Measurements from ENCODE around the gene EEFSEC.

Gene EEFSEC

DNA sequence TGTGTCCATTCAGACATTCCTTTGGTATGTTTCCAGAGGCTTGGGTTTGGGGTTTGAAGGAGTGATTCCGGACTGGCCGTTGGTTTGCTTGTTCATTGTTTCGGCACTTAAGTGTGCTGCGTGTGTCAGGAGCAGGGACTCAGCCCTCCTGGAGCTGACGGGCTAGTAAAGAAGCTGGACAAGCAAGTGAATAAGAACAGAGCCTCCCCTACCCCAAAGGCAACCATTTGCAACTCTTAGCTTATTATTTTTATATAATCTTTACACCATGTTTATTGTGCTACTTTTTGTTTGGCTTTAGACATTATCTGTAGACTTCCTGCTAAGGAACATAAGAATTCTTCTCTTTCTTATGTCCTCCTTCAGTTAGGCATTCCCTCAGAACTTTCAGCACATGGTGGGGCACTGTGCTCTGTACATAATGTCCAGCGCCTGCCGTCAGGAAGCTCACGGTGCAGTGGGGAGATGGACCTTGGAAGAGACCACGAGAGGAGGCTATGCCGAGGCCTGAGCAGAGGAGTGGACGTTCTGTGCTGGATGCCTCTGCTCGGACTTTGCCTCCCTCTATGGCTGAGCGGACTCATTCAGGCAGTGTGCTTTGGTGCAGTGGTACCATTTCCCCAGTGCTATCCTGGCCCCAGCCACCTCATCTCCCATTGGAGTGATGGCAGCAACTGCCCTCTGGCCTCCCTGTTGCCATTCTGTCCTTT, 65.4 kb downstream of the EEFSEC start:
- no peak for DNase-seq

DNA sequence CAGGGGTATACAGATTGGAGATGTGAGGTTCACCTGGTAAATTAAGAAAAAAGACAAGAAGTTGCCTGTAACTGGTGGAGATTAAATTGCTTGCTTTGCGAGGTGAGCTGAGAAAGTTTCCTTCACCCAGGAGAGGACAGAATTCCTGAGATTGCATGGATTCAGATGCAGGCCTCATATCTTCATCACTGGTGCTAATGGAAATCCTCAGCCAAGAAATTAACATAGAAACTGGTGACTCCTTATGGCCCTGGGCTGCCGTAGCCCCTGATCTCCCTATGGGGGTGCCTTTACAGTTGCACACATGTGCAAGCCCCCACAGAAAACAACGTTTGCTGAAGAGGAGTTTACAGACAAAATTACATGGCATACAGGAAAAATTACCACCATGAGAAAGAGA, 68.0 kb downstream of the EEFSEC start:
- no peak for DNase-seq

DNA sequence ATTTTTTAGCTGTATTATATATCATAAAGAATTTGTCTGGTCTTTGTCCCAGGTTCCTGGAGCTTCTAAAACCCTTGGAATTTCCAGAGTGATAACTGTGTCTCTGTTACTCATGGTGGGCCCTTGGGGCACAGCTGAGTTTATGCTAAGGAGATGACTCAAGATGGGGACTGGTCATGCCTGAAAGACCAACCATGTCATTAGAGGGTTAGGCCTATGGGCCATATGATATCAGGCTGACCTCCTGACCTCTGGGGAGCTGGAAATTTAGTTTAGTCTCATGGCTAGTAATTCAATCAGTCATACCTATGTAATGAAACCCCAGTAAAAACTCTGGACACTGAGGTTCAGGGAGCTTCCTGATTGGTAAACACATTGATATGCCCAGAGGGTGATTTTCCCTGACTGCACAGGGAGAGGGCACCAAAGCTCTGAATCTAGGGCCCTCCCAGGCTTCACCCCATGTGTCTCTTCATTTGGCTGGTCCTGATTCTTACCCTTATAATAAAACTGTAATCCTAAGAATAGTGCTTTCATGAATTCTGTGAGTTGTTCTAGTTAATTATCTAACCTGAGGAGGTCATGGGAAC, 69.6 kb downstream of the EEFSEC start:
- peak; percentile 15 to 69 (median 31) for DNase-seq

DNA sequence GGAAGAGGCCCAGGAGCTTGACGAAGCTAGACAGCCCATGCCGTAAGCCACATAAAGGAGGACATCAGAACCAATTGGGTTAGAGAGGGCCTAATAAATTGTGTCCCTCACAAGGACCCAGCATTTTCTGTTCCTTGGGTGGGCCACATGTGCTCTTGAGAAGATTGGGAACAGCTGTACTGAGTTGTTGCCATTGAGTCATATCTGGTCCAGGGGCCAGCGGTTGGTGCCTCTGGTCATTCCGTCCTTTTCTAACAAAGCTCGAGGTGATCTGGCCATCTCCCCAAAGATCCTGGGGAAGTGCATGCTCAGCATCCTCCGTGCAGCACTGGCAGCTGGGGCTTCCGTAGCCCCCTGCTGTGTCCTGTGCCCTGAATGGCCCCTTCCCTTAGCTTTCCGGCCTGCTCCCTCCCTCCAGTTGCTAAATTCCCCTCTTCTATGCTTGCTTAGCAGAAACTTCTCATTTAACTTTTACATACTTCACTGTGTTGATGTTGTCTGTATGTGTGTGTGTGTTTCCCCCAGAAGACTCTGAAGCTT, 73.0 kb downstream of the EEFSEC start:
- no peak for DNase-seq

DNA sequence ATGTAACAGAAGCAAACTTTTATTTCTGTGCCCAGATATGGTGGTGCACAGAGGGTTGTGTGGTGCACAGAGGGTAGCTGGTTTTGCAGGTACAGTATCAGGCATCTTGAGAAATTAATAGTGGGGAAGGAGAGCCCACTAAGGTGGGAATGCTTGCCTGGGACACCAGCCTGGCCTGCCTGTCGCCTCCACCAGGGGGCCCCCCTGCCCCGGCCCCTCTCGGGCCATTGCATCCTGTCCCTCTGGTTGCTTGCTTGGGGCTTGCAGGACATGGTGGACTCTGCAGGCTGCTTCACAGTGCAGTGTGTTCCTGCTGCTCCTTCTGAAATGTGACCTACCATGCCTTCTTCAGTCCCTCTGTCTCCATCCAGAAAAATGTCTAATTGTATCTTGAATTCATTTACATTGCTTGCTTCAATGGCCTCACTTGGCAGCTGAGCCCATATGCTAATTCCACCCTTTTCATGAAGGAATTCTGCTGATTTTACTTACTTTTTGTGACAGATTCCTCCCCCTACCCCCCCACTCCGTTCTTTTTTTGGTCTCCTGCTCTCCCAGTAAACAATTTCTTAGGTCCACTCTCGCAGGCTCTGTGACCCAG, 73.6 kb downstream of the EEFSEC start:
- DNase-seq = peak; percentile 38 to 72 (median 41)

DNA sequence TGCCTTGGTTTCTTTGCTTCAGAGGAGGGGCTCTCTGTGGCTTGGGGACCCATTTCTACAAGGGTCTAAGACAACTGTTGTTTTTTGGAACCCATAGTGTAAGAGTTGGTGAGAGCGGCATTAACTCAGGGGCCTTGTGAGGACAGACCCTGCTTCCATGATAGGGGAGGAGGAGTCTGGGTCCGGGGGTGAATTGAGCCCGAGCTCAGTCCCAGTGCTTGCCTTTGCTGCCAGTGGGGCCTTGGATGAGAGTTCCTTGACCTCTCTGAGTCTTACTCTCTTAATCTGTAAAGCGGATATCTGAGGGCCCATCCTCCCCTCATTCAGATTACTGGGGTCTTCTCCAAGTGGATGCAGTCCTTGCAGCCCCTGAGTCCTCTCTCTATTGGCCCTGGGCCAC, 74.2 kb downstream of the EEFSEC start:
- no peak for DNase-seq

DNA sequence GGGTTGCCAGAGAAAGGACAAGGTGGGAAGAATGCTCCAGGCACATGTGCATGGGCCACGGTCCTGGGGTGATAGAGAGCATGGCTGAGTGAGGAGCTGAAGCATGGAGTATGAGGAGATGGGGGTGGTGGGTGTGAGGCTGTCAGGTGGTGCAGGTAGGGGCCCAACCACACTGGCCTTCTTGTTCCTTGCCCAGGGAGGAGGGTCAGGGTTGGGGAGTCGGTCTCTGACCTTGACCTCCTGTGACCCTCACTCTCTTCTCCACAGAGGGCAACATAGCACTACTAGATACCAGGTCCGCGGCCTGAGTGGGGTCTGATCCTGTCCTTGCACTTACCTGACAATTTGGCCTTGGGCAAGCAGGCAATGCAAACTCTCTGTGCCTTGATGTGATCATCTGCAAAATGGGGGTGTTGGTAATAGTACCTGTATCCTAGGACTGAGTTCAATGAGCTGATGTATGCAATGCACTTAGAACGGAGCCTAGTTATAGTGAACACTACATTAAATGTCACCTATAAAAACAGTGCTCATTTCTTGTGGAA, 75.2 kb downstream of the EEFSEC start:
- DNase-seq = no peak

DNA sequence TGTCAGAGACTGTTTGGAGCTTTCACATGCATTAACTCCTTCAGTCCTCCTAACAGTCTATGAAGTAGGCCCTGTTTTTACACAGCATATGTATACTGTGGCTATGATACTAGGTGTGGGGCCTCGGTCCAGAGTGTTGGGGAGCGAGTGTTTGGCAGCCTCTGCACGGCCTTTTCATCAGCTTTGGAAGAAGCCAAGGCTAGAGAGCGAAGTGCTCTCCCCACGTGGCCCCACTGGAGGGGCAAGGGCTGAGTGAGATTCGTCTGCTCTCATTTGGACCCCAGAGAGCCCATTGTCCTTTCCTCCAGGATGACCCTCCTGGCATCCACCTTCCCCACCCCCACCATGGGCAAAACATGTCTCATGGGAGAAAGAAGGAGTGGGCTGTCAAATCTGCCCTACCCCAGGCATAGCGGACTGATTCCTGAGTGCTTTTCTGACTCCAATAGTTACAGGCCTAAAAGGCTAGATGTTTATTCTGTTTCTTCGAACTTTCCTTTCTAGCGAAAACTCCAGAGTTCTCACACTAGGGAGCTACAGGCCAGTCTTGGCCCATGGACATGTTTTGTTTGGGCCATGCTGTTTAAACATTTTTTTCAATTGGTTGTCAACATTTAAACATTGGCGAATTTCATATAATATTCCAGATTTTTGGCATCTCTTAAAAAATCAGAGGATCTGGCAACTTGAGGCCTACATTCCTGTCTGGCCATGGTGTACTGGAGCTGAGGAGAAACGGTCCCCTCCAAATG, 76.0 kb downstream of the EEFSEC start:
- DNase-seq = no peak

DNA sequence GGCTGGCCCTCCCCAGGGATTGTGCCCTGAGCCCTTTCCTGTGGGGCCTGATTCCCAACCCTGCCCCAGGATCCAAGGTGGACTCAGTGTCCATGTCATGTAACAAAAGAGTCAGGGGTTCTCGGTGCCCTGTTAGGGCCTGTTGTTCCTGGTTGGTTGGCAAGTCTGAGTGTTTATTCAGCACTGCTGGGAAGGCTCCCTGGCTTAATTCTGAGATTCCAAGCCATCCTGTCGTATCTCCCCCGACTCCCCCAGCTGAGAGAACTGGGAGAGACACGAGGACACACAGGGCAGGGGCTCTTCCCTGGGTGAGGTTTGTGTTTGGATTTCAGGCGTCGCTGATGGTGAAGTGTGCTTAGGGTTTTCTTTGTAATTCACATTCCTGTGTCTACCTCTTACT, 78.3 kb downstream of the EEFSEC start:
- no peak for DNase-seq

DNA sequence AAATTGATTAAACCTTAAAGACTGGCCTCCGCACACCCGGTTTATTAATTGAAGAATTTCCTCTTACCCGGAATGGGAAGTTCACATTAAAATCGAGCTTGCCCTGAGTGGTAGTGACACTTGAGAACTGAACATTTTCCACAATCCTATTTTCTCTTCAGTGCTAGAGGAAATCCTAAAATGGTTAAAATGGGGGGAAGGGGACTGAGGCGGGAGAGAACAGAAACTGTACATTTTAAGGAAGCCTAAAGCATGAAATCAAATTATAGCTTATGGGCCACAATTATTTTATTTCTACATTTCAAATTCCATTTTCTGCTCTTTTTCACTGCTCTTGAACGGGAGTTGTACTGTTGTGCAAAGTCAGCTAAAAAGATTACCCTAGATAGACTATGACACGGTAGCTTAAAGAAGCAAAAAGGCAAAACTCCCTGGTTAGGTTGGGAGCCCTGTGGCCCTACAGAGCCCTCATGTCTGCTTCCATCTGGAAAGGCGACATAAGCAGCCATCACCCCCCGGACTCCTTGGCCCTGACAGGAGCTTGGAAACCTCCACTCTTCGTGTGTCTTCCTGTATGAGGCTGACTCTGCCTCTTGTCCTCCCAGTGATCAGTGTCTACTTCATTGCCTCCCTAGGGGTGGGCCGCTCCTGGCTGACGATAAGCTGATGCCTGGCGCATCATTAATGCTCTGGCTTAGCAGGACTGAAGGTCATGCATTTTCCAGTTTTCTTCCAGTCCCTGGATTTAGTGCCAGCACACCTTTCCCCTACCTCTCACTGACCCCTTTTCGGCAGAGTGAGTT, 79.3 kb downstream of the EEFSEC start:
- peak in 2 of 3 donors; percentile 14 to 24 for DNase-seq

DNA sequence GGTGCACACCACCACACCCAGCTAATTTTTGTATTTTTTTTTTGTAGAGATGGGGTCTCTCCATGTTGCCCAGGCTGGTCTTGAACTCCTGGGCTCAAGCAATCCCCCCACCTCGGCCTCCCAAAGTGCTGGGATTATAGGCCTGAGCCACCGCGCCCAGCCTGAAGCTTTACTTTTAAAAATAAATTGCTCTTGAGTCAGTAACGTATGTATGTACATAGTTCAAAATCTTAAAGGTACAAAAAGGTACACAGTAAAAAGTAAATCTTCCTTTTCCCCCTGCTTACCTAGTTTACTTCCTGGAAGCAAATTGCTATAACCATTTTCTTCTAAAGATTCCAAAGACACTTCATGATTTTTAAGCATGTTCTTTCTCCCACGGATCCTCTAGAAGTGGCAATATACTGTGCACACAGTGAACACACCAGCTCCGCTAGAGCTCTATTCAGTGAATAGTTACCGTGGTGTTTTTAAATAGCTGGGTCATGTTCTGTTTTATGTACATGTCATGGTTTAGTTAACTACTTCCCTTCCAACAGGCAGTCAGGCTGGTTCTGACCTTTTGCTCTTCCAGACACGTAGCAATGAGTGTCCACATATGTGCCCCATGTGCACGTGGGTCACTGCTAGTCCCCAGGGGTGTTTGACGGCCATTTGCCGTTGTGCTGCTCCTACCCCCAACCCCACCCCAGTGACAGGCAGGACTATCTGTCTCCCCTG, 82.1 kb downstream of the EEFSEC start:
- DNase-seq = no peak

DNA sequence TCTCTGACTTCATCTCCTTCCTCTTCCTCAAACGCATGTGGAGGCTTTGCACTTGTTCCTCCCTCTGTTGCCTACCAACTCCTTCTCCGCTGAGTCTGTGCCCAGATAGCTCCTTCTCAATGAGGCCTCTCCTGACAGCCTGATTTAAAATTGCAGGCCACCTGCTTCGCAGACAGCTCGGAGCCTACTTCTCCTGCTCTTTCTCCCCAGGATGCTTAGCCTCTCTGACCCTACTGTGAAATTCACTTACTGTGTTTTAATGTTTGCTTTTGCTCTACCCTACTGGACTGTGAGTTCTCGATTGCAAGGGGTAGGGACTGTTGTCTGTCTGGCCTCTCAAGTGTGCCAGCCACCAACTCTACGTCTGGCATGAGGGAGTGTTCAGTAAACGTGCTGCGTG, 83.4 kb downstream of the EEFSEC start:
- DNase-seq = peak; percentile 26 to 34 (median 27)

DNA sequence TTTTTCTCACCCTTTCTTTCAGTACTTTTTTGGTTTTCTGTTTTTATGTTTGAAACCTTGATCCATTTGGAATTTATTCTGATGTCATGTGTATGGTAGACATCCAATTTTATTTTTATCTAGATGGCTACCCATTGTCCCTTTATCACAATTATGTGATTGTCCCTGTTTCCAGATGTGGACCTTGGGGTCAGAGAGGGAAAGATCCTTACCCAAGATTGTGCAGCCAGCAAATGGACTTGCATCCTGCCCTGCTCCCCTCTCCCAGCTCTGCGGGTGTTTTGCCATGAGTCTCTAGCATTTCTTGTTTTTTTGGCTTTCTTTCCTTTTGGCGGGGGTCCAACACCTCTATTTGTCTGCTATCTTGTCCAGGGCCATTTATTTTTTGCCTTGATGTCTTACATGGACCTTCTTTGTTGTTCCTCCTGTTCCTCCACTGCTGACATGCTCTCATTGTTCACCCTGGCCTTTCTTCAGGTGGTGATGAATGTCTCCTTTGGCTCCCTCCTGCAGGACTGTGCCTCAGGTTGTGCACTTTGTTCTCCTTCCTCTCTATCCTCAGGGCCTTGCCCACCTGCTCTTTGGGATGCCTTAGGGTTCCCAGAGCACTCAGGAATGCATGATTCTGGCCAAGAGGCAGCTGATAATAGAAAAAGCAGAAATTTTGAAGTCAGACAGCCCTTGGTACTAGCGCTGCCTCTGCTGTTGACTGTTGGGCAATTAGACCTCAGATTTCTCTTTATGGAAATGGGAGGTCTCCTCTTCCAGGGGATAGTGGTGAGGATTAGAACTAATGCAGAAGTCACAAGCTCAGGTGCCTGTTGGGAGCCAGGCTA, 84.3 kb downstream of the EEFSEC start:
- no peak for DNase-seq

DNA sequence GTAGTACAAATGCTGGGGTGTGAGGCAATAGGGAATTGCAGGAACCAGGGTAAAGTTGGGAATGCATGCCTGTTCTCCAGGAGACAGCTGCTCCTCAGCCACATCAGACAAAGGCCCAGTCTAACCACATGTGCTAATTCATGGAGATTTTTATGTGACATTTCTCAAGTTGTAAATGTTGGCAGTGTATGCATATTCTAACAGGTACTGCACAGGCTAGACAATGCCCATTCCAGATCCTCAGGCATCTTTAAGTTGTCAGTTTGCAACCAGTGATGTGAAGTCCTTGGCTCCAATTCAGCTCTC, 84.9 kb downstream of the EEFSEC start:
- DNase-seq = no peak

DNA sequence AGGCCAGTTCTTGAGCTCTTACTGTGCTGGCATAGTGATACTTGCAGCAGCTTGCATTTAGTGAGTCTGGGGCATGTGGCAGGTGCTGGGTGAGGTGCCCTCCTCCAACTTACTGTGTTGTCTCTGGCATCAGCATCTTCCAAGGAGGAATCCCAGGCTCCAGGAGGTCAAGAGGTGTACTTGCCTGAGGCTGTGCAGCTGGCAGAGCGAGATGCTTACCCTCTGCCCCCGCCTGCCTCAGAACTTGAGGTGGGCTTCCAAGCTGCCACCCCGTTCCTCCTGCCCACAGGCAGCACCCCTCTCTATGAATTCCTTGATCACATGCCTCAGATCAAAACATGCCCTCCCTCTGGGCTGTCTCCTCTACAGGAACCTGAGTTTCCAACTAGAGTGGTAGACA, 86.0 kb downstream of the EEFSEC start:
- no peak for DNase-seq

DNA sequence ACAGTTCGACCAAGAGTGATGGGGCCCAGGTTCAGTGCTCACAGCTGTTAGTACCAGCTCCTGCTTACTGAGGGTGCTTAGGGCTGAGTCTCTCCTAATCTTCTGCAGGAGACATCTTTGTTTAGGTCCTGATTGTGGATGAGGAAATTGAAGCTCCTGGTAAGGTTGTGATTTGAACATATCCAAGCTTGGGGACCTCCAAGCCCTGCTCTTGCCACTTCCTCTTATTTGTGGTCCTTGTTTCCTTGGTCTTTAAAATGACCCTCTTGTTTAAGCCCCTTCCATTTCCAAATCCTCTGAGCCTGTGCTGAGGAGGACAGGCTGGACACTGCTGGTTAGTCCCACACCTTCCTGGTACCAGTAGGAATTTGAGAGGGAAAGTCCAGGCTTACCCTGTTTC, 87.0 kb downstream of the EEFSEC start:
- DNase-seq = no peak

DNA sequence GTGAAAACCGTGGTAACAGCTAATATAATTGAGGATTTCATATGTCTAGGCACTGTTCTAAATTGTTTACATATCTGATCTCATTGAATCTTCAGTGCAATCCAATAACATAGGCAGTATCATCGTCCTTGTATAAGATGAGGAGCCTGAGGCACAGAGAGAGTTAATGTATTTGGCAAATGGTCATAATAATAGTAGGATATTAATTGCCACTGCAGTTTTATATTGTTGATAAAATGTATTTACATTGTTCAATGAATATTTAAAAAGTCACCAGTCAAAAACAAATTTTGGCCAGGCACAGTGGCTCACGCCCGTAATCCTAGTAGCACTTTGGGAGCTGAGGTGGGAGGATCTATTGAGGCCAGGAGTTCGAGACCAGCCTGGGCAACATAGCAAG, 88.5 kb downstream of the EEFSEC start:
- no peak for DNase-seq

DNA sequence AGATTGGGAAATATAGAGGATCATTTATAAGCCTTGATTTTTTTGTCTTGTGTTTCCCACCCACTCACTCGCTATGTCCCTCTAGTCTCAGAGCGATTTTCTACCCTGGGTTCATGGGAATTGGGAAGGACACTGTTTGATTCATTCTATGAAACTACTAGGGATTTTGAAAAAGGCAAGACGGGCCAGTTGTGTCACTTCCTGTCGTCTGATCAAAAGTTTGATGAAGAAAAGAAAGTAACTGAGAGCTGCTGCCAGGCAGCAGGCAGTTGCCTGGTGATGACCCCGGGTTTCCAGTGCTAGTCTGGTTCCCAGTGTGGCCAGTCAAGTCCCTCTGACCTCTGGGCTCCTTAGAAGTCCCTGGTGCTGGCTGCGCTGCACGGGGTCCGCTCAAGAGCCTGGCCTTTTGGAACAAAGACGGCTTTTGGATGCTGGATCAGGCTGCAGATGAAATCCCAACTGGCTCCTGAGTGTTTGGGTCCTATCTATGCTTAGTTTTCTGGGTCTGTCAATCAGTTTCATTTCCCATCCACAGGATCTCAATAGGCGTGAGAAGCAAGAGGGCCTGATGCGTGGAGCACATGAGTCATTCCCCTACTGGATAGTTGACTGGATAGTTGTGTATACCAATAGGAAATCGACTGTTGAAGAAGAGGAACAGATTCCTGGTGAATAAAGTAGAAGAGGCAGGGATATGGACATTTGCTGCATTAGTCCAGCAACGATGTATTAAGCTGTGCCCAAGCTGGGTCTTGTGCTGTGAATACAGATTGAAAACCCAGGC, 89.7 kb downstream of the EEFSEC start:
- DNase-seq = peak; percentile 86 to 97 (median 94)

DNA sequence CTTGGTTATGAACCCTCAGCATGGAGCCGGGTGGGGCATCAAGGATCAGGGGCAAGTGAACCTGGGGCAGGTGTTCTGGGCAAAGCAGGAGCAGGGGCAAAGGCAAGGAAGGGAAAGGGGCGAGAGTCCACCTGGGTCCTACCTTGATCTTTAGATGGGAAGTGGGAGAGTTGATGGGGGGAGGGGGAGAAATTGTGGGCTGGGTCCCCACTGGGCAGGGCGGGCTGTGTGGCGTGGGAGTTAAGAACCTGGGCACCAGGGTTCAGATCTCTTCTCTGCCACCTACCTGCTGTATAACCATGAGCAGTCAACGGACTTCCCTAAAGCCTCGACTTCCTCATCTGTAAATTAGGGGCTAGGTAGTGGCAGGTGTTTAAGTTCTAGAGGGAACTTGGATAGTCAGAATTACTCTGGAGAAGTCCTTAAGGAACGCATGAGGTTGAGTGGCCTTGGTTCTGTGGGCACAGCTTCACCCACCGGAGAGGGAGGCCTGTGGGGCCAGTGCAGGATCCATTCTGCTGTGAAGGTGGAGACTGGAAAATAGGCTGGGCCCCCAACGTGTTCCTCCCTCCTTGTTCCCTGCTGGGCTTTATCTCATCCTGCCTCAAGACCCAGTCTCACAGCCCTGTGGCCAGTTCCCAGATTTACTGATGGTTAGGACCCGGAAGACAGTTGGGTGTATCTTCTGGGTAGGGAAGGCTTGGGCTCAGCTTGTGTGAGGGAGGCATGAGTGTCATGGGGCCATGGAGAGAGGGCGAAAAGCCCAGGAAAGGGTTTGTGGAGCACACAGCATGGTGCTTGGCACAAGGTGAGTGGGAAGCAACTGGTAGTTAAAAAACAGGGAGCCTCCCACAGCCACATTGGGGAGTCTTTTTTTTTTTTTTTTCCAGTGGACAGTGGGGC, 90.6 kb downstream of the EEFSEC start:
- no peak for DNase-seq
